ENCODE results near the gene UQCRHL. TPM values are rescaled to one million over a fixed set of nuclear protein-coding genes. Genes with fewer than 3 reads are reported as not detected.

UQCRHL gene
- total and polyA plus RNA-seq, 2 of the 4 experiments (the other 2 are of a cell fraction), result 1.4 to 2.4 TPM

GRCh38 chr1:15770313-15770962, 37.0 kb downstream of the UQCRHL start:
- no peak overlapping the region for H2AFZ ChIP-seq (replicated peaks; ENCODE audit: low read length, poor library complexity)
- H3K79me1 ChIP-seq (ENCODE audit: low read depth in 1 of 2, low read length in 2 of 2), result peaks cover 13 to 33% of the 10 kb centered on the region in 2 experiments
- in situ Hi-C loops (cut with MboI; ENCODE audit: low sequenced_read_pairs) (no loop called here), intact Hi-C loops (cut with micrococcal nuclease) (no loop called here), dilution Hi-C loops (cut with HindIII; ENCODE audit: low sequenced_read_pairs, unreplicated experiment) (no loop called here)
- BruUV-seq (replicated peaks), result no TSS peak
- H3K14ac ChIP-seq (replicated peaks; ENCODE audit: low read depth, low read length), result no peak overlapping the region
- TF ChIP-seq BHLHE40 (IDR thresholded peaks at IDR 0.05; ENCODE audit: low read depth, low read length) (no peak), RCOR1 (IDR thresholded peaks at IDR 0.05; ENCODE audit: insufficient replicate concordance, low read length) (no peak), CTCF (conservative IDR thresholded peaks at IDR 0.05; ENCODE audit: low read depth, low read length) (no peak), RAD21 (IDR thresholded peaks at IDR 0.05; ENCODE audit: low read length) (no peak), USF2 (IDR thresholded peaks at IDR 0.05; ENCODE audit: low read depth, low read length) (no peak), POLR2A (IDR thresholded peaks at IDR 0.05; ENCODE audit: low read depth, low read length) (no peak), MAFK (IDR thresholded peaks at IDR 0.05; ENCODE audit: low read depth, low read length) (no peak), MXI1 (IDR thresholded peaks at IDR 0.05; ENCODE audit: borderline replicate concordance, low read depth, low read length) (no peak), MAZ (IDR thresholded peaks at IDR 0.05; ENCODE audit: borderline replicate concordance, low read depth, low read length) (no peak), CEBPB (IDR thresholded peaks at IDR 0.05; ENCODE audit: low read depth, low read length) (no peak)
- no peak overlapping the region for H2AK9ac ChIP-seq (replicated peaks; ENCODE audit: low read depth, low read length, poor library complexity)
- H3K27ac ChIP-seq (ENCODE audit: insufficient read depth, low read length), result no peak overlapping the region
- no peak overlapping the region for H2BK15ac ChIP-seq (ENCODE audit: low read depth, low read length)
- H3K18ac ChIP-seq (ENCODE audit: low read depth, low read length), result no peak overlapping the region
- peaks cover 21% of the 10 kb centered on the region for H4K20me1 ChIP-seq (ENCODE audit: insufficient read depth, low read length)
- peaks cover 70% of the 10 kb centered on the region for H3K36me3 ChIP-seq (ENCODE audit: control insufficient read depth, insufficient read depth, low read length)
- no peaks in the 10 kb centered on the region for H3K27me3 ChIP-seq (ENCODE audit: control insufficient read depth, insufficient read depth, low read length)
- ATAC-seq (ENCODE audit: low read depth) (no peak), DNase-seq (no peak)
- H3K4me2 ChIP-seq (ENCODE audit: low read depth, low read length), result no peak overlapping the region
- no peak overlapping the region for H2AK5ac ChIP-seq (ENCODE audit: low read depth, low read length)
- peaks cover 11% of the 10 kb centered on the region for H3K9me1 ChIP-seq (ENCODE audit: insufficient read depth, low read length)
- H3K56ac ChIP-seq (ENCODE audit: extremely low read depth, insufficient read depth, low read length), result no peak overlapping the region
- no peak overlapping the region for H4K91ac ChIP-seq (ENCODE audit: insufficient read depth, low read depth, low read length)
- H4K8ac ChIP-seq (ENCODE audit: low read depth in 2 of 2, low read length in 2 of 2), result no peak overlapping the region
- no peak overlapping the region for H3K4me3 ChIP-seq (ENCODE audit: insufficient read depth, low read depth, low read length)
- no peak overlapping the region for H3K23ac ChIP-seq (ENCODE audit: low read depth, low read length)
- no peak overlapping the region for H4K5ac ChIP-seq (ENCODE audit: low read depth, low read length)
- no peak overlapping the region for H3K4ac ChIP-seq (ENCODE audit: low read depth, low read length)
- ChIA-PET POLR2A (ENCODE audit: unreplicated experiment) (no interaction called here), CTCF (interaction anchor here (1.4 to 1.5 kb wide), 2 partner anchors 10 to 22 kb away, joined by 4 to 5 read pairs; no protein-coding TSS in a partner anchor)
- no peak overlapping the region for H2BK120ac ChIP-seq (ENCODE audit: low read depth, low read length)
- no peak overlapping the region for H2BK20ac ChIP-seq (ENCODE audit: low read depth, low read length)
- H3K4me1 ChIP-seq (ENCODE audit: control insufficient read depth, insufficient read depth, low read length), result no peaks in the 10 kb centered on the region
- H3K9me3 ChIP-seq (ENCODE audit: control insufficient read depth, insufficient read depth, low read length), result no peaks in the 10 kb centered on the region
- H3K9ac ChIP-seq (ENCODE audit: low read depth, low read length), result no peak overlapping the region
- 93% methylated on average over 5 of the region's 14 CpGs; no CpG with 5 or more reads in 1 of the 2 experiments for WGBS, 2 experiments (ENCODE audit: extremely low coverage in 2 of 2, insufficient read length in 1 of 2)
- H2BK5ac ChIP-seq (ENCODE audit: low read depth, low read length, poor library complexity, severe bottlenecking), result no peak overlapping the region

Data from IMR-90 (cell line).